ENCODE results near the gene SORCS2. TPM values are rescaled to one million over a fixed set of nuclear protein-coding genes. Genes with fewer than 3 reads are reported as not detected.

Gene SORCS2
- polyA plus RNA-seq, 1 donor from 2014 or later = 1.0 TPM

DNA sequence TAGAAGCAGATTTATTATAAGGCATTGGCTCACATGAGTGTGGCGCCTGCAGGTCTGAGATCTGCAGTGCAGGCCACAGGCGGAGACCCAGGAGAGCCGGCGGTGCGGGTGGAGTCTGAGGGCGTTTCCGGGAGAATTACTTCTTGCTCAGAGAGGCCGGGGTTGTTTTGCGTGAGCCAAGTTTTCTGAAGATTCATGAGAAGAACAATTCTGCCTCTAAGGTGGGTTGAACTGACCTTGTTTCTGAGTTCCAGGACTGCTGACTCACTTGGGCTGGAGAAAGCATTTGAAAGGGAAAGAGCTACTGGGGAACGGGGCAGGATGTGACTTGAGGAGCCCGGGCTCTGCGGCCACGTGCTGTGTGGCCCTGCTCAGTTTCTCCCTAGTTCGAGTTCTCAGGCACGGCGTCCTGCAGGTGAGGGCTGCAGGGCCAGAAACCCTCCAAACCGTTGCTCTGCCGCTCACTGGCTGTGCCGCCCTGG is 36.7 kb upstream of the SORCS2 start:
- Histone ChIP-seq H3K27me3 (ENCODE audit: insufficient read depth, low read depth, low read length) (no peaks in the 10 kb centered on the region), H3F3A (ENCODE audit: insufficient read depth, low read length, poor library complexity, severe bottlenecking) (no peaks in the 10 kb centered on the region), H3K9ac (ENCODE audit: low read length) (no peak overlapping the region), H3K4me2 (ENCODE audit: low read length) (no peak overlapping the region), H3K36me3 (ENCODE audit: insufficient read depth, low read length) (no peaks in the 10 kb centered on the region), H4K20me1 (ENCODE audit: insufficient read depth) (no peaks in the 10 kb centered on the region), H2AFZ (ENCODE audit: low read depth, low read length) (no peak overlapping the region), H3K27ac (ENCODE audit: low read length) (no peak overlapping the region), H3K9me2 (ENCODE audit: insufficient read depth, low read length) (no peaks in the 10 kb centered on the region), H3K4me3 (ENCODE audit: low read length) (no peak overlapping the region), H3K79me2 (replicated peaks; ENCODE audit: insufficient read depth, low read length) (no peaks in the 10 kb centered on the region), H3K9me3 (ENCODE audit: low read length) (no peaks in the 10 kb centered on the region)
- no peak for TF ChIP-seq MXI1 (conservative IDR thresholded peaks at IDR 0.05; ENCODE audit: poor library complexity, severe bottlenecking)
- no peak for TF ChIP-seq SMC3 (conservative IDR thresholded peaks at IDR 0.05; ENCODE audit: poor library complexity)
- no peak for TF ChIP-seq EP300 (conservative IDR thresholded peaks at IDR 0.05; ENCODE audit: poor library complexity, severe bottlenecking)
- TF ChIP-seq EZH2 (IDR thresholded peaks at IDR 0.05; ENCODE audit: borderline replicate concordance, insufficient read depth, low read length, poor library complexity, severe bottlenecking) = no peak
- TF ChIP-seq, protein P1, sequence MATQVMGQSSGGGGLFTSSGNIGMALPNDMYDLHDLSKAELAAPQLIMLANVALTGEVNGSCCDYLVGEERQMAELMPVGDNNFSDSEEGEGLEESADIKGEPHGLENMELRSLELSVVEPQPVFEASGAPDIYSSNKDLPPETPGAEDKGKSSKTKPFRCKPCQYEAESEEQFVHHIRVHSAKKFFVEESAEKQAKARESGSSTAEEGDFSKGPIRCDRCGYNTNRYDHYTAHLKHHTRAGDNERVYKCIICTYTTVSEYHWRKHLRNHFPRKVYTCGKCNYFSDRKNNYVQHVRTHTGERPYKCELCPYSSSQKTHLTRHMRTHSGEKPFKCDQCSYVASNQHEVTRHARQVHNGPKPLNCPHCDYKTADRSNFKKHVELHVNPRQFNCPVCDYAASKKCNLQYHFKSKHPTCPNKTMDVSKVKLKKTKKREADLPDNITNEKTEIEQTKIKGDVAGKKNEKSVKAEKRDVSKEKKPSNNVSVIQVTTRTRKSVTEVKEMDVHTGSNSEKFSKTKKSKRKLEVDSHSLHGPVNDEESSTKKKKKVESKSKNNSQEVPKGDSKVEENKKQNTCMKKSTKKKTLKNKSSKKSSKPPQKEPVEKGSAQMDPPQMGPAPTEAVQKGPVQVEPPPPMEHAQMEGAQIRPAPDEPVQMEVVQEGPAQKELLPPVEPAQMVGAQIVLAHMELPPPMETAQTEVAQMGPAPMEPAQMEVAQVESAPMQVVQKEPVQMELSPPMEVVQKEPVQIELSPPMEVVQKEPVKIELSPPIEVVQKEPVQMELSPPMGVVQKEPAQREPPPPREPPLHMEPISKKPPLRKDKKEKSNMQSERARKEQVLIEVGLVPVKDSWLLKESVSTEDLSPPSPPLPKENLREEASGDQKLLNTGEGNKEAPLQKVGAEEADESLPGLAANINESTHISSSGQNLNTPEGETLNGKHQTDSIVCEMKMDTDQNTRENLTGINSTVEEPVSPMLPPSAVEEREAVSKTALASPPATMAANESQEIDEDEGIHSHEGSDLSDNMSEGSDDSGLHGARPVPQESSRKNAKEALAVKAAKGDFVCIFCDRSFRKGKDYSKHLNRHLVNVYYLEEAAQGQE (IDR thresholded peaks at IDR 0.05; ENCODE audit: borderline replicate concordance) = no peak

DNA sequence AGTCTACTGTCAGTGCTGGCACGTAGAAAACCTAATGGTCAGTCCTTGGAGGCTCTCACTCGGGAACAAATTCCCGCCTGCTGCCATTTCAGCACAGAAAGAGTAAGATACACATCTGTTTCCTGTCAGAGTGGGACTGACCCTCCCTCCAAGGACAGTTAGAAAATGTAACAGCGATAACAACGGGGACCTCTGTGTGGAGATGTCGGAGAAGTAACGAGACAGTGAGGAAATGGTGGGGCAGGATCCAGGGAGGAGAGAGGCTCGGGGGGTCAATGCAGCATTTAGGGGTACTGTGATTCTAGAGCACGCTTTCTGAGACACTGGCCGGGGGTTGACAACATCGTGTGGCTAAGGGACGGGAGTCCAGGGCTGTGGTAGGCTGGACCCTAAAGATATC is 36.0 kb upstream of the SORCS2 start:
- no peak overlapping the region for H3K27ac ChIP-seq (ENCODE audit: low read length)
- no peaks in the 10 kb centered on the region for H3K79me2 ChIP-seq (replicated peaks; ENCODE audit: insufficient read depth, low read length)
- H4K20me1 ChIP-seq (ENCODE audit: insufficient read depth) = no peaks in the 10 kb centered on the region
- no peak overlapping the region for H2AFZ ChIP-seq (ENCODE audit: low read depth, low read length)
- no peaks in the 10 kb centered on the region for H3K36me3 ChIP-seq (ENCODE audit: insufficient read depth, low read length)
- H3K27me3 ChIP-seq (ENCODE audit: insufficient read depth, low read depth, low read length) = no peaks in the 10 kb centered on the region
- no peaks in the 10 kb centered on the region for H3K9me3 ChIP-seq (ENCODE audit: low read length)
- H3K4me3 ChIP-seq (ENCODE audit: low read length) = no peak overlapping the region
- no peaks in the 10 kb centered on the region for H3F3A ChIP-seq (ENCODE audit: insufficient read depth, low read length, poor library complexity, severe bottlenecking)
- no peak overlapping the region for H3K9ac ChIP-seq (ENCODE audit: low read length)
- no peaks in the 10 kb centered on the region for H3K9me2 ChIP-seq (ENCODE audit: insufficient read depth, low read length)
- TF ChIP-seq TAF1 (IDR thresholded peaks at IDR 0.05; ENCODE audit: low read depth) = no peak
- no peak for TF ChIP-seq POLR2AphosphoS5 (IDR thresholded peaks at IDR 0.05)
- no peak for TF ChIP-seq EP300 (conservative IDR thresholded peaks at IDR 0.05; ENCODE audit: poor library complexity, severe bottlenecking)
- no peak for TF ChIP-seq SMC3 (conservative IDR thresholded peaks at IDR 0.05; ENCODE audit: poor library complexity)
- no peak for TF ChIP-seq MXI1 (conservative IDR thresholded peaks at IDR 0.05; ENCODE audit: poor library complexity, severe bottlenecking)
- no peak for TF ChIP-seq EZH2 (IDR thresholded peaks at IDR 0.05; ENCODE audit: borderline replicate concordance, insufficient read depth, low read length, poor library complexity, severe bottlenecking)
- TF ChIP-seq, protein P1 (IDR thresholded peaks at IDR 0.05; ENCODE audit: borderline replicate concordance) = no peak
- TF ChIP-seq, protein P2, sequence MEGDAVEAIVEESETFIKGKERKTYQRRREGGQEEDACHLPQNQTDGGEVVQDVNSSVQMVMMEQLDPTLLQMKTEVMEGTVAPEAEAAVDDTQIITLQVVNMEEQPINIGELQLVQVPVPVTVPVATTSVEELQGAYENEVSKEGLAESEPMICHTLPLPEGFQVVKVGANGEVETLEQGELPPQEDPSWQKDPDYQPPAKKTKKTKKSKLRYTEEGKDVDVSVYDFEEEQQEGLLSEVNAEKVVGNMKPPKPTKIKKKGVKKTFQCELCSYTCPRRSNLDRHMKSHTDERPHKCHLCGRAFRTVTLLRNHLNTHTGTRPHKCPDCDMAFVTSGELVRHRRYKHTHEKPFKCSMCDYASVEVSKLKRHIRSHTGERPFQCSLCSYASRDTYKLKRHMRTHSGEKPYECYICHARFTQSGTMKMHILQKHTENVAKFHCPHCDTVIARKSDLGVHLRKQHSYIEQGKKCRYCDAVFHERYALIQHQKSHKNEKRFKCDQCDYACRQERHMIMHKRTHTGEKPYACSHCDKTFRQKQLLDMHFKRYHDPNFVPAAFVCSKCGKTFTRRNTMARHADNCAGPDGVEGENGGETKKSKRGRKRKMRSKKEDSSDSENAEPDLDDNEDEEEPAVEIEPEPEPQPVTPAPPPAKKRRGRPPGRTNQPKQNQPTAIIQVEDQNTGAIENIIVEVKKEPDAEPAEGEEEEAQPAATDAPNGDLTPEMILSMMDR (IDR thresholded peaks at IDR 0.05; ENCODE audit: poor library complexity, severe bottlenecking) = no peak
- no peak for TF ChIP-seq RAD21 (conservative IDR thresholded peaks at IDR 0.05)
- H3K4me2 ChIP-seq (ENCODE audit: low read length) = no peak overlapping the region

All from neural cell (in vitro differentiated cells).